ENCODE results near the gene SLC6A7.

Gene SLC6A7

GRCh38 chr5:150155258-150156026 is 34.4 kb upstream of the SLC6A7 start, which contains the start of gene PDGFRB:
PDGFRB (minus strand) TSS chr5:150155845; CDS start chr5:150137047, 18,798 bp downstream.
- DNase-seq (ENCODE audit: low read depth in 2 of 3, low spot score in 2 of 3) = peak; percentile 10 to 21 (median 11)

- DNase-seq (ENCODE audit: low read depth in 2 of 3, low spot score in 2 of 3) = no peak
Measured at GRCh38 chr5:150156027-150156368, 33.9 kb upstream of the SLC6A7 start.

- no peak for DNase-seq (ENCODE audit: low read depth in 2 of 3, low spot score in 2 of 3)
Measured at GRCh38 chr5:150156540-150156939, 33.3 kb upstream of the SLC6A7 start.

- no peak for DNase-seq (ENCODE audit: low read depth in 2 of 3, low spot score in 2 of 3)
Measured at GRCh38 chr5:150157168-150157567, 32.7 kb upstream of the SLC6A7 start.

- no peak for DNase-seq (ENCODE audit: low read depth in 2 of 3, low spot score in 2 of 3)
Measured at GRCh38 chr5:150158170-150158949, 31.5 kb upstream of the SLC6A7 start.

- no peak for DNase-seq (ENCODE audit: low read depth in 2 of 3, low spot score in 2 of 3)
Measured at GRCh38 chr5:150159031-150159430, 30.8 kb upstream of the SLC6A7 start.

- DNase-seq (ENCODE audit: low read depth in 2 of 3, low spot score in 2 of 3) = no peak
Measured at GRCh38 chr5:150159741-150160179, 30.1 kb upstream of the SLC6A7 start.

GRCh38 chr5:150160448-150161081 is 29.3 kb upstream of the SLC6A7 start:
- no peak for DNase-seq (ENCODE audit: low read depth in 2 of 3, low spot score in 2 of 3)

GRCh38 chr5:150161242-150162141 is 28.4 kb upstream of the SLC6A7 start:
- DNase-seq (ENCODE audit: low read depth in 2 of 3, low spot score in 2 of 3) = peak; percentile 45 to 77 (median 69)

- no peak for DNase-seq (ENCODE audit: low read depth in 2 of 3, low spot score in 2 of 3)
Measured at GRCh38 chr5:150162142-150162513, 27.7 kb upstream of the SLC6A7 start.

GRCh38 chr5:150163035-150163434 is 26.8 kb upstream of the SLC6A7 start:
- DNase-seq (ENCODE audit: low read depth in 2 of 3, low spot score in 2 of 3) = no peak

- DNase-seq (ENCODE audit: low read depth in 2 of 3, low spot score in 2 of 3) = no peak
Measured at GRCh38 chr5:150163547-150164059, 26.3 kb upstream of the SLC6A7 start.

GRCh38 chr5:150164211-150164980 is 25.5 kb upstream of the SLC6A7 start:
- no peak for DNase-seq (ENCODE audit: low read depth in 2 of 3, low spot score in 2 of 3)

- no peak for DNase-seq (ENCODE audit: low read depth in 2 of 3, low spot score in 2 of 3)
Measured at GRCh38 chr5:150166037-150166649, 23.7 kb upstream of the SLC6A7 start.

GRCh38 chr5:150166650-150167511 is 23.0 kb upstream of the SLC6A7 start, which contains the start of gene CDX1:
CDX1 (plus strand) TSS chr5:150166778; CDS start chr5:150166877, 99 bp downstream.
- DNase-seq (ENCODE audit: low read depth in 2 of 3, low spot score in 2 of 3) = no peak

GRCh38 chr5:150167512-150167850 is 22.4 kb upstream of the SLC6A7 start:
- DNase-seq (ENCODE audit: low read depth in 2 of 3, low spot score in 2 of 3) = no peak

GRCh38 chr5:150167908-150168307 is 22.0 kb upstream of the SLC6A7 start:
- no peak for DNase-seq (ENCODE audit: low read depth in 2 of 3, low spot score in 2 of 3)

- DNase-seq (ENCODE audit: low read depth in 2 of 3, low spot score in 2 of 3) = no peak
Measured at GRCh38 chr5:150168864-150169263, 21.0 kb upstream of the SLC6A7 start.

GRCh38 chr5:150172145-150172544 is 17.7 kb upstream of the SLC6A7 start:
- no peak for DNase-seq (ENCODE audit: low read depth in 2 of 3, low spot score in 2 of 3)
